Measurements from ENCODE around the gene IL5.
"Not testable (repeated sequence)": the region's sequence is repeated elsewhere in the genome, so short reads cannot be mapped to it uniquely, and the experiment has no call there.

The IL5 gene

DNA sequence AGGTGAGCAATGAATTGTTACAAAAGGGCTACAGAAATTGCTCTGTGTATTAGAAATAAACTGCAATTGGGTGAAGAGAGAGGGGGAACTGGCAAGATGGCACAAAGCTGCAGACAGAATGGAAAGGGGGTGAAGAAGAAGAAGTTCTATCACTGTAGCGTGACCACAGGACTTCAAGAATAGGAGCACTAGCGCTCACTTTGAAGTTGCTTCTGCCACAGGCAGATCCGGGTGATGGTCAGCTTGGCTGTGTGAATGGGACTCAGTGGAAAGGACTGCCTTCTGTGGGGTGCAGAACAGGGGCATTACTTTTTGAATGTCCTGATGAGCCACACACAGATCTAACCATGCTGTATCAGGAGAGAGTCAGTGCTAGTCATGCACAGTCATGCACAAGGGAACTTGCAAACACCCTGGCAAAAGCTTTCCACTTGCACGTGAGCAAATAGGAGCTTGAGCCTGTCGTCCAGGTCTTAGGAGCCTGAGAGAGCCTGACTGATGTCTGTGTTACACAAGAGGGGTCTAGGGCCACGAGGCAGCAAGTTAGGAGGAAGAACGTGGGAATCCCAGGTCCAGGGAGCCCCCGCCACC, 16.3 kb downstream of the IL5 start:
- H2BK120ac ChIP-seq (ENCODE audit: low read depth, low read length), result no peak overlapping the region

GRCh38 chr5:132526290-132526973, 16.9 kb downstream of the IL5 start:
- Histone ChIP-seq H3K36me3 (ENCODE audit: control insufficient read depth in 1 of 2, insufficient read depth in 2 of 2, low read depth in 1 of 2, low read length in 2 of 2) (no peaks in the 10 kb centered on the region), H2BK15ac (ENCODE audit: low read depth, poor library complexity, severe bottlenecking) (no peak overlapping the region), H3K9me3 (ENCODE audit: control insufficient read depth, low read length) (peaks cover 5% of the 10 kb centered on the region), H2AK5ac (ENCODE audit: low read length, severe bottlenecking) (no peak overlapping the region), H2BK5ac (ENCODE audit: low read depth, low read length, poor library complexity, severe bottlenecking) (no peak overlapping the region), H3K4ac (ENCODE audit: low read depth in 1 of 2, low read length in 2 of 2) (no peak overlapping the region), H3K4me3 (ENCODE audit: insufficient read depth in 1 of 2, low read depth in 1 of 2, low read length in 2 of 2) (no peak overlapping the region), H2BK12ac (ENCODE audit: low read length in 2 of 2) (no peak overlapping the region), H3K23ac (ENCODE audit: low read length in 2 of 2) (no peak overlapping the region), H3K27me3 (ENCODE audit: control insufficient read depth in 1 of 2, insufficient read depth in 1 of 2, low read length in 2 of 2) (peaks cover 4 to 12% of the 10 kb centered on the region in 2 experiments), H3K4me2 (ENCODE audit: low read length, poor library complexity, severe bottlenecking) (peak overlapping the region; percentile 60), H4K8ac (ENCODE audit: low read length) (no peak overlapping the region), H3K14ac (ENCODE audit: low read length in 2 of 2) (no peak overlapping the region), H3K9ac (ENCODE audit: low read length) (no peak overlapping the region), H3K18ac (ENCODE audit: low read depth in 1 of 2, low read length in 2 of 2) (no peak overlapping the region), H2AFZ (ENCODE audit: low read depth, low read length) (no peak overlapping the region), H3K79me1 (replicated peaks; ENCODE audit: low read length, poor library complexity, severe bottlenecking) (no peaks in the 10 kb centered on the region), H3K27ac (ENCODE audit: low read length, poor library complexity, severe bottlenecking) (no peak overlapping the region), H4K91ac (ENCODE audit: low read length) (no peak overlapping the region), H2BK120ac (ENCODE audit: low read depth, low read length) (no peak overlapping the region), H3K4me1 (ENCODE audit: control insufficient read depth, insufficient read depth, low read depth, low read length) (peaks cover 3% of the 10 kb centered on the region)
- 33% methylated on average over 11 of the region's 11 CpGs for WGBS
- DNase-seq, result peak; percentile 63

More for the DNA sequence above, 16.3 kb downstream of the IL5 start:
- Histone ChIP-seq H3K27me3 (ENCODE audit: control insufficient read depth in 1 of 2, insufficient read depth in 1 of 2, low read length in 2 of 2) (peaks cover 4 to 18% of the 10 kb centered on the region in 2 experiments), H4K91ac (ENCODE audit: low read length) (no peak overlapping the region), H3K4ac (ENCODE audit: low read depth in 1 of 2, low read length in 2 of 2) (no peak overlapping the region), H3K4me1 (ENCODE audit: control insufficient read depth, insufficient read depth, low read depth, low read length) (peaks cover 3% of the 10 kb centered on the region), H3K14ac (ENCODE audit: low read length in 2 of 2) (no peak overlapping the region), H4K8ac (ENCODE audit: low read length) (no peak overlapping the region), H3K9ac (ENCODE audit: low read length) (no peak overlapping the region), H3K36me3 (ENCODE audit: control insufficient read depth in 1 of 2, insufficient read depth in 2 of 2, low read depth in 1 of 2, low read length in 2 of 2) (no peaks in the 10 kb centered on the region), H2BK15ac (ENCODE audit: low read depth, poor library complexity, severe bottlenecking) (no peak overlapping the region), H3K79me1 (replicated peaks; ENCODE audit: low read length, poor library complexity, severe bottlenecking) (no peaks in the 10 kb centered on the region), H2AFZ (ENCODE audit: low read depth, low read length) (no peak overlapping the region), H2BK12ac (ENCODE audit: low read length in 2 of 2) (no peak overlapping the region), H3K23ac (ENCODE audit: low read length in 2 of 2) (no peak overlapping the region), H3K9me3 (ENCODE audit: control insufficient read depth, low read length) (no peaks in the 10 kb centered on the region), H2AK5ac (ENCODE audit: low read length, severe bottlenecking) (no peak overlapping the region), H3K18ac (ENCODE audit: low read depth in 1 of 2, low read length in 2 of 2) (no peak overlapping the region), H3K4me3 (ENCODE audit: insufficient read depth in 1 of 2, low read depth in 1 of 2, low read length in 2 of 2) (no peak overlapping the region), H3K27ac (ENCODE audit: low read length, poor library complexity, severe bottlenecking) (no peak overlapping the region), H2BK5ac (ENCODE audit: low read depth, low read length, poor library complexity, severe bottlenecking) (no peak overlapping the region), H3K4me2 (ENCODE audit: low read length, poor library complexity, severe bottlenecking) (no peak overlapping the region)
- 64% methylated on average over 8 of the region's 8 CpGs for WGBS
- DNase-seq, result no peak

- H3K23ac ChIP-seq (ENCODE audit: low read length in 2 of 2), result no peak overlapping the region
- no peaks in the 10 kb centered on the region for H3K79me1 ChIP-seq (replicated peaks; ENCODE audit: low read length, poor library complexity, severe bottlenecking)
- H2BK15ac ChIP-seq (ENCODE audit: low read depth, poor library complexity, severe bottlenecking), result no peak overlapping the region
- H3K27me3 ChIP-seq (ENCODE audit: control insufficient read depth in 1 of 2, insufficient read depth in 1 of 2, low read length in 2 of 2), result peaks cover 4 to 10% of the 10 kb centered on the region in 2 experiments
- peaks cover 8% of the 10 kb centered on the region for H3K9me3 ChIP-seq (ENCODE audit: control insufficient read depth, low read length)
- no peak overlapping the region for H3K9ac ChIP-seq (ENCODE audit: low read length)
- peaks cover 3% of the 10 kb centered on the region for H3K4me1 ChIP-seq (ENCODE audit: control insufficient read depth, insufficient read depth, low read depth, low read length)
- H2AFZ ChIP-seq (ENCODE audit: low read depth, low read length), result no peak overlapping the region
- H2BK12ac ChIP-seq (ENCODE audit: low read length in 2 of 2), result no peak overlapping the region
- H3K14ac ChIP-seq (ENCODE audit: low read length in 2 of 2), result no peak overlapping the region
- H4K91ac ChIP-seq (ENCODE audit: low read length), result no peak overlapping the region
- H2BK120ac ChIP-seq (ENCODE audit: low read depth, low read length), result no peak overlapping the region
- H3K4me2 ChIP-seq (ENCODE audit: low read length, poor library complexity, severe bottlenecking), result no peak overlapping the region
- no peak overlapping the region for H2BK5ac ChIP-seq (ENCODE audit: low read depth, low read length, poor library complexity, severe bottlenecking)
- H3K4me3 ChIP-seq (ENCODE audit: insufficient read depth in 1 of 2, low read depth in 1 of 2, low read length in 2 of 2), result no peak overlapping the region
- H3K36me3 ChIP-seq (ENCODE audit: control insufficient read depth in 1 of 2, insufficient read depth in 2 of 2, low read depth in 1 of 2, low read length in 2 of 2), result no peaks in the 10 kb centered on the region
- no peak overlapping the region for H3K18ac ChIP-seq (ENCODE audit: low read depth in 1 of 2, low read length in 2 of 2)
- DNase-seq, result no peak
- no peak overlapping the region for H2AK5ac ChIP-seq (ENCODE audit: low read length, severe bottlenecking)
- H3K27ac ChIP-seq (ENCODE audit: low read length, poor library complexity, severe bottlenecking), result no peak overlapping the region
- no peak overlapping the region for H3K4ac ChIP-seq (ENCODE audit: low read depth in 1 of 2, low read length in 2 of 2)
- no peak overlapping the region for H4K8ac ChIP-seq (ENCODE audit: low read length)
These were observed 18.0 kb downstream of the IL5 start for GRCh38 chr5:132525299-132525724.

- H3K27ac ChIP-seq (ENCODE audit: low read length, poor library complexity, severe bottlenecking); H3K23ac ChIP-seq (ENCODE audit: low read length in 2 of 2); H2BK5ac ChIP-seq (ENCODE audit: low read depth, low read length, poor library complexity, severe bottlenecking); DNase-seq; H3K4me2 ChIP-seq (ENCODE audit: low read length, poor library complexity, severe bottlenecking); H3K4ac ChIP-seq (ENCODE audit: low read depth in 1 of 2, low read length in 2 of 2); H3K18ac ChIP-seq (ENCODE audit: low read depth in 1 of 2, low read length in 2 of 2); H3K9ac ChIP-seq (ENCODE audit: low read length); H3K79me1 ChIP-seq (replicated peaks; ENCODE audit: low read length, poor library complexity, severe bottlenecking); H3K4me3 ChIP-seq (ENCODE audit: insufficient read depth in 1 of 2, low read depth in 1 of 2, low read length in 2 of 2); H4K91ac ChIP-seq (ENCODE audit: low read length); H3K9me3 ChIP-seq (ENCODE audit: control insufficient read depth, low read length); H4K8ac ChIP-seq (ENCODE audit: low read length); H2BK15ac ChIP-seq (ENCODE audit: low read depth, poor library complexity, severe bottlenecking); H2BK12ac ChIP-seq (ENCODE audit: low read length in 2 of 2); H2AFZ ChIP-seq (ENCODE audit: low read depth, low read length); H2BK120ac ChIP-seq (ENCODE audit: low read depth, low read length); H3K14ac ChIP-seq (ENCODE audit: low read length in 2 of 2); H2AK5ac ChIP-seq (ENCODE audit: low read length, severe bottlenecking); H3K36me3 ChIP-seq (ENCODE audit: control insufficient read depth in 1 of 2, insufficient read depth in 2 of 2, low read depth in 1 of 2, low read length in 2 of 2); H3K4me1 ChIP-seq (ENCODE audit: control insufficient read depth, insufficient read depth, low read depth, low read length): not testable (repeated sequence)
- peaks cover 4 to 10% of the 10 kb centered on the region in 2 experiments for H3K27me3 ChIP-seq (ENCODE audit: control insufficient read depth in 1 of 2, insufficient read depth in 1 of 2, low read length in 2 of 2)
- WGBS, result 84% methylated on average over 5 of the region's 5 CpGs
These were observed 18.4 kb downstream of the IL5 start for GRCh38 chr5:132524877-132525276.

Measured in mesenchymal stem cell (in vitro differentiated cells and primary cell).